Measurements from ENCODE around the gene NPL. TPM values are rescaled to one million over a fixed set of nuclear protein-coding genes. Genes with fewer than 3 reads are reported as not detected.

The NPL gene
- total and polyA plus RNA-seq, 9 of the 15 experiments (the other 6 are each of a cell fraction or from before 2014, with no cell fraction given) = 9.9 to 22.3 (median 14.2) TPM

DNA sequence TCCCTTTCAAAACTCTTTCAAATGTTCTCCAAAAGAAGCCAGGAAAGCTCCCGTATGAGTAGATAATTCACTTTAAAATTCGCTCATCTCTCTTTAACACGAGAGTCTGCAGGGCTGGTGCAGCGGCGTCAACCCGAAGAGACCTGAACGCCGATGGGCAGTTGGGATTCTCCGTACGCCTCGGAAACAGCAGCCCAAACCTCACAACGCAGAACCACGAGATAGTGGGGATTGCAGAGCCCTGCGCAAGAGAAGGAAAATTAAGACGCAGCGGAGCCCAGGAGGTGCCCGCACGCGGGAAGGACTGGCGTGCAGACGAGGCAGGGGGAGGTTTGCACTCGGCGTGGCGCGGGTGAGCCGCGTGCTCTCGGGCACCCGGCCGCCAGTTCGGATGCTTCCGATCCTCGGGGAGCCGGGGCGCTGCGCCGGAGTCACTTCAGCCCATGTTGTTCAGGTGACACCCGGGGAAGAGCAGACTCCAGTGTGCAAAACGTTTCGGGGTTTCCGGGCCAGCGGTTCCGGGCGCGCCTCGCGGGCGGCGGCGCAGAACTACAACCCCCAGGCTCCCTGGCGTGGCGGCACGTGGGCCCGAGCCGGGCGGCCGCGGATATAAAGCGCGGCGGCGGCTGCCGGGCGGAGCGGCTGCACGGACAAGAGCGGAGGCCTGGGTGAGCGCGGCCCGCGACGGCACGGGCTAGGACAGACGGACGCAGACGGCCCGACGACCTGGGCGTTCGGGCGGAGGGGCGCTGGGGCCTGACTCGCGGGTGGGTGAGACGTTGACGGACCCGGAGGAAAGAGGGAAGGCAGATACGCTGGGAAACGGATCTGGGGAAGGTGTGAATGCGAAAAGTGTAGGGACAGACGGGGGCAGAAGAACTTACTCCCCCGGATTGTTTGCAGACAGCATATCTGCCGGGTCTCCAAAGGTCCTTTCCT is at the start of gene NPL (continued):
- TF ChIP-seq HMG20B (CRISPR knock-in tag; IDR thresholded peaks at IDR 0.05) = no peak
- TF ChIP-seq ZBED1 (IDR thresholded peaks at IDR 0.05) = no peak
- TF ChIP-seq SRSF9 (IDR thresholded peaks at IDR 0.05; ENCODE audit: borderline replicate concordance, low read depth, low read length) = no peak
- TF ChIP-seq, protein P1, sequence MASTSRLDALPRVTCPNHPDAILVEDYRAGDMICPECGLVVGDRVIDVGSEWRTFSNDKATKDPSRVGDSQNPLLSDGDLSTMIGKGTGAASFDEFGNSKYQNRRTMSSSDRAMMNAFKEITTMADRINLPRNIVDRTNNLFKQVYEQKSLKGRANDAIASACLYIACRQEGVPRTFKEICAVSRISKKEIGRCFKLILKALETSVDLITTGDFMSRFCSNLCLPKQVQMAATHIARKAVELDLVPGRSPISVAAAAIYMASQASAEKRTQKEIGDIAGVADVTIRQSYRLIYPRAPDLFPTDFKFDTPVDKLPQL (IDR thresholded peaks at IDR 0.05; ENCODE audit: extremely low read depth, insufficient read length) = no peak
- TF ChIP-seq NR2C1 (IDR thresholded peaks at IDR 0.05) = no peak
- 0 out of 2 replicates have a peak, but pooled peaks have one; percentile 37 for TF ChIP-seq NR2C1 (tag; IDR thresholded peaks at IDR 0.05)
- TF ChIP-seq, protein P2, sequence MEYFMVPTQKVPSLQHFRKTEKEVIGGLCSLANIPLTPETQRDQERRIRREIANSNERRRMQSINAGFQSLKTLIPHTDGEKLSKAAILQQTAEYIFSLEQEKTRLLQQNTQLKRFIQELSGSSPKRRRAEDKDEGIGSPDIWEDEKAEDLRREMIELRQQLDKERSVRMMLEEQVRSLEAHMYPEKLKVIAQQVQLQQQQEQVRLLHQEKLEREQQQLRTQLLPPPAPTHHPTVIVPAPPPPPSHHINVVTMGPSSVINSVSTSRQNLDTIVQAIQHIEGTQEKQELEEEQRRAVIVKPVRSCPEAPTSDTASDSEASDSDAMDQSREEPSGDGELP (CRISPR knock-in tag; IDR thresholded peaks at IDR 0.05; ENCODE audit: borderline replicate concordance) = peak; percentile 89
- TF ChIP-seq ZNF695 (CRISPR knock-in tag; IDR thresholded peaks at IDR 0.05) = no peak
- no peak for TF ChIP-seq TEAD2 (tag; IDR thresholded peaks at IDR 0.05)
- TF ChIP-seq, protein P3, sequence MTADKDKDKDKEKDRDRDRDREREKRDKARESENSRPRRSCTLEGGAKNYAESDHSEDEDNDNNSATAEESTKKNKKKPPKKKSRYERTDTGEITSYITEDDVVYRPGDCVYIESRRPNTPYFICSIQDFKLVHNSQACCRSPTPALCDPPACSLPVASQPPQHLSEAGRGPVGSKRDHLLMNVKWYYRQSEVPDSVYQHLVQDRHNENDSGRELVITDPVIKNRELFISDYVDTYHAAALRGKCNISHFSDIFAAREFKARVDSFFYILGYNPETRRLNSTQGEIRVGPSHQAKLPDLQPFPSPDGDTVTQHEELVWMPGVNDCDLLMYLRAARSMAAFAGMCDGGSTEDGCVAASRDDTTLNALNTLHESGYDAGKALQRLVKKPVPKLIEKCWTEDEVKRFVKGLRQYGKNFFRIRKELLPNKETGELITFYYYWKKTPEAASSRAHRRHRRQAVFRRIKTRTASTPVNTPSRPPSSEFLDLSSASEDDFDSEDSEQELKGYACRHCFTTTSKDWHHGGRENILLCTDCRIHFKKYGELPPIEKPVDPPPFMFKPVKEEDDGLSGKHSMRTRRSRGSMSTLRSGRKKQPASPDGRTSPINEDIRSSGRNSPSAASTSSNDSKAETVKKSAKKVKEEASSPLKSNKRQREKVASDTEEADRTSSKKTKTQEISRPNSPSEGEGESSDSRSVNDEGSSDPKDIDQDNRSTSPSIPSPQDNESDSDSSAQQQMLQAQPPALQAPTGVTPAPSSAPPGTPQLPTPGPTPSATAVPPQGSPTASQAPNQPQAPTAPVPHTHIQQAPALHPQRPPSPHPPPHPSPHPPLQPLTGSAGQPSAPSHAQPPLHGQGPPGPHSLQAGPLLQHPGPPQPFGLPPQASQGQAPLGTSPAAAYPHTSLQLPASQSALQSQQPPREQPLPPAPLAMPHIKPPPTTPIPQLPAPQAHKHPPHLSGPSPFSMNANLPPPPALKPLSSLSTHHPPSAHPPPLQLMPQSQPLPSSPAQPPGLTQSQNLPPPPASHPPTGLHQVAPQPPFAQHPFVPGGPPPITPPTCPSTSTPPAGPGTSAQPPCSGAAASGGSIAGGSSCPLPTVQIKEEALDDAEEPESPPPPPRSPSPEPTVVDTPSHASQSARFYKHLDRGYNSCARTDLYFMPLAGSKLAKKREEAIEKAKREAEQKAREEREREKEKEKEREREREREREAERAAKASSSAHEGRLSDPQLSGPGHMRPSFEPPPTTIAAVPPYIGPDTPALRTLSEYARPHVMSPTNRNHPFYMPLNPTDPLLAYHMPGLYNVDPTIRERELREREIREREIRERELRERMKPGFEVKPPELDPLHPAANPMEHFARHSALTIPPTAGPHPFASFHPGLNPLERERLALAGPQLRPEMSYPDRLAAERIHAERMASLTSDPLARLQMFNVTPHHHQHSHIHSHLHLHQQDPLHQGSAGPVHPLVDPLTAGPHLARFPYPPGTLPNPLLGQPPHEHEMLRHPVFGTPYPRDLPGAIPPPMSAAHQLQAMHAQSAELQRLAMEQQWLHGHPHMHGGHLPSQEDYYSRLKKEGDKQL (CRISPR knock-in tag; IDR thresholded peaks at IDR 0.05; ENCODE audit: borderline replicate concordance) = no peak
- TF ChIP-seq ZNF696 (CRISPR knock-in tag; conservative IDR thresholded peaks at IDR 0.05) = no peak
- TF ChIP-seq, protein P4, sequence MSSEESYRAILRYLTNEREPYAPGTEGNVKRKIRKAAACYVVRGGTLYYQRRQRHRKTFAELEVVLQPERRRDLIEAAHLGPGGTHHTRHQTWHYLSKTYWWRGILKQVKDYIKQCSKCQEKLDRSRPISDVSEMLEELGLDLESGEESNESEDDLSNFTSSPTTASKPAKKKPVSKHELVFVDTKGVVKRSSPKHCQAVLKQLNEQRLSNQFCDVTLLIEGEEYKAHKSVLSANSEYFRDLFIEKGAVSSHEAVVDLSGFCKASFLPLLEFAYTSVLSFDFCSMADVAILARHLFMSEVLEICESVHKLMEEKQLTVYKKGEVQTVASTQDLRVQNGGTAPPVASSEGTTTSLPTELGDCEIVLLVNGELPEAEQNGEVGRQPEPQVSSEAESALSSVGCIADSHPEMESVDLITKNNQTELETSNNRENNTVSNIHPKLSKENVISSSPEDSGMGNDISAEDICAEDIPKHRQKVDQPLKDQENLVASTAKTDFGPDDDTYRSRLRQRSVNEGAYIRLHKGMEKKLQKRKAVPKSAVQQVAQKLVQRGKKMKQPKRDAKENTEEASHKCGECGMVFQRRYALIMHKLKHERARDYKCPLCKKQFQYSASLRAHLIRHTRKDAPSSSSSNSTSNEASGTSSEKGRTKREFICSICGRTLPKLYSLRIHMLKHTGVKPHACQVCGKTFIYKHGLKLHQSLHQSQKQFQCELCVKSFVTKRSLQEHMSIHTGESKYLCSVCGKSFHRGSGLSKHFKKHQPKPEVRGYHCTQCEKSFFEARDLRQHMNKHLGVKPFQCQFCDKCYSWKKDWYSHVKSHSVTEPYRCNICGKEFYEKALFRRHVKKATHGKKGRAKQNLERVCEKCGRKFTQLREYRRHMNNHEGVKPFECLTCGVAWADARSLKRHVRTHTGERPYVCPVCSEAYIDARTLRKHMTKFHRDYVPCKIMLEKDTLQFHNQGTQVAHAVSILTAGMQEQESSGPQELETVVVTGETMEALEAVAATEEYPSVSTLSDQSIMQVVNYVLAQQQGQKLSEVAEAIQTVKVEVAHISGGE (CRISPR knock-in tag; IDR thresholded peaks at IDR 0.05) = peak in 2 of 3 experiments; percentile 72 to 92; a peak in 5 of 6 replicates
- no peak for TF ChIP-seq ZNF133 (CRISPR knock-in tag; IDR thresholded peaks at IDR 0.05)
- 0 out of 2 replicates have a peak, but pooled peaks have one; percentile 67 for TF ChIP-seq ZNF668 (CRISPR knock-in tag; IDR thresholded peaks at IDR 0.05)

All from K562 (cell line).